GM19455 (cell line): ENCODE results near the gene DNAH3.
"Not testable (repeated sequence)": the region's sequence is repeated elsewhere in the genome, so short reads cannot be mapped to it uniquely, and the experiment has no call there.

Experiments used
- ATAC-seq: cut with Tn5 transposase; IDR thresholded peaks from one replicate; pipeline ENCODE4 v1.9.1; 2021; ENCODE audit not compliant: unreplicated experiment

DNAH3 gene

DNA sequence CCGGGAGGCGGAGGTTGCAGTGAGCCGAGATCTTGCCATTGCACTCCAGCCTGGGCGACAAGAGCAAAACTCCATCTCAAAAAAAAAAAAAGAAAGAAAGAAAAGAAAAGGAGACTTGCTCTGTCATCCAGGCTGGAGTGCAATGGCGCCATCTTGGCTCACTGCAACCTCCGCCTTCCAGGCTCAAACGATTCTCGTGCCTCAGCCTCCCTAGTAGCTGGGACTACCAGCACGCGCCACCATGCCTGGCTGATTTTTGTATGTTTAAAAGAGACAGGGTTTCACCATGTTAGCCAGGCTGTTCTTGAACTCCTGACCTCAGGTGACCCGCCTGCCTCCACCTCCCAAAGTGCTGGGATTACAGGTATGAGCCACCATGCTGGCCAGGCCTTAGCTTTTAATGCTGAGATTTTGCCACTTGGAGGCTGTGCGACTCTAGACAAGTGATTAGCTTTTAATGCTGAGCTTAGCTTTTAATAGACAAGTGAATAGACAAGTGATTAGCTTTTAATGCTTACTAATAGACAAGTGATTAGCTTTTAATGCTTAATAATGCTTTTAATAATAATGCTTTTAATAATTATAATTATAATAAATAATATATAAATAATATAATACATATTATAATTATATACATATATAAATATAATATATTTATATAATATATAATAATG lies 17.4 kb upstream of the DNAH3 start:
- ATAC-seq: no peak

DNA sequence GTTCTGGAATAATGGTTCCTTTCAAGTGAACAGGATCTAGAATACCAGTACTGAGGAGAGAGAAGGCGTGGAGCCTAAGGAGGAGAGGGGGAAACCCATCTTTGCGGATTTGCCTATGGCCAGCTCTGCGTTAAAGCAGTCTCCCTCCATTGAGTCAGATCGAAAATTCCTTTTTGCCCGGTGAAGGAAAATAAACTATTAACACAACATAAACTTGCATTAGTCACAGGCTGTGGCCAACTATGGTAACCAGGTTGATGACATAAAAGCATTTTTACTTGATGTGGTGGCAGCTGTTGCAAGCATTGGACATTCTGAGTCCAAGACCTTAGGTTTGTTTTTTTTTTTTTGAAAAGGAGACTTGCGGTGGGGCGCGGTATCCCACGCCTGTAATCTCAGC lies 16.7 kb upstream of the DNAH3 start:
- no peak for ATAC-seq

DNA sequence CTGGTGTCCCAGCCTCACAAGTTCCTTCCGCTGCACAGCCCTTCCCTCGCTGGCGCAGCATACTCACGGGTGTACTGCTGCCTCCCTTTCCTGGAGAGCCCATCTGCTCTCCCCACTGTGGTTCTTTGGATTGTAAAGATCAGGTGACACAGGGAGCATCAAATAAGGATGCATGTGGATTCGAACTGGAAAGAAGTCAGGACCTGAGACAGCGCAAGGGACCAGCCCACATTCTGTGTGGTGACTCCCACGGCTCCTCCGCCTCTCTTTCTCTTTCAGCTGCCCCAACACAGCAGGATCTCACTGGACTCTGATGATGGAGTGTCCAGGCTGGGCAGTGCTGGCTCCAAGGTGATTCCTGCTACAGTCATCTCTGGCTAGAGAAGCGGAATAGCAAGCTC lies 15.9 kb upstream of the DNAH3 start:
- ATAC-seq: no peak

DNA sequence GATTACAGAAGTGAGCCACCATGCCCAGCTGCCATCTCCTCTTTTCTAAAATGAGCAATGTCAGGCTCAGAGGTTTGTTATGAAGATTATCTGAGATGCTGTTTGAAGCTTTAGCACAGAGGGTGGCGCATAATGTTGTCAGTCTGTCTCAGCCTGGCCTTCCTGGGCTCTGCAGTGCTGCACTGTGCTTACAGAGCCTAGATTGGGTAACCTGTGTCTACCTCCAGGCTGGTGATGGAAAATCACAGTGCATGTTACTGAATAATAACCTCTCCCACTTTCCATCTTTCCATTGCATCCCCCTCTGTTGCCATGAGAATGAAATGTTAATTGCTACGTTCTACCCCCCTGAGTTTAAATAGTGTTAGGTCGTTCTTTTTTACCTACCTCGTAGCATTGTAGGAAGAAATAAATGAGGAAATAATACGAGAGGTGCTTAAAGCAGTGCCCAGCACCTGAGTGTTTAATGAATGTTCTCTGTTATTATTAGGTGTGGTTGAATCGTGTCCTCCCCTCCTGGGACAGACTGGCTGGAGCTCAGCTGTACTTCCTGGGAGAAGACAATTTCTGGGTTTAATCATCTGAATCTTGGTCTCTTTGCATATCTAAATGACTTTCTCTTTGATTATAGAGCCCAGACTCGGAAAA lies 14.0 kb upstream of the DNAH3 start:
- no peak for ATAC-seq

DNA sequence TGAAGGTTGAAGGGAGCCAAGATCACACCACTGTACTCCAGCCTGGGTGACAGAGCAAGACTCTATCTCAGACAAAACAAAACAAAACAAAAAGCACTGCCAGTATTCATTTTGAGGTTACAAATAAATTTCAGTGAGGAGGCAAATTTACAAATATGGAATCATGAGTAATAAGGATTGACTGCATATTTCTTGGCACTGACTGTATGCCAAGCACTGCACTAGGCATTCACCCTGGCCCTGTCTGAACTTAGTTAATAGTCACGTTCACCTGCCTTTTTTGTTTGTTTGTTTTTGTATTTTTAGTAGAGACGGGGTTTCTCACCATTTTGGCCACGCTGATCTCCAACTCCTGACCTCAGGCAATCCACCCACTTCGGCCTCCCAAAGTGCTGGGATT lies 12.9 kb upstream of the DNAH3 start:
- ATAC-seq: no peak

DNA sequence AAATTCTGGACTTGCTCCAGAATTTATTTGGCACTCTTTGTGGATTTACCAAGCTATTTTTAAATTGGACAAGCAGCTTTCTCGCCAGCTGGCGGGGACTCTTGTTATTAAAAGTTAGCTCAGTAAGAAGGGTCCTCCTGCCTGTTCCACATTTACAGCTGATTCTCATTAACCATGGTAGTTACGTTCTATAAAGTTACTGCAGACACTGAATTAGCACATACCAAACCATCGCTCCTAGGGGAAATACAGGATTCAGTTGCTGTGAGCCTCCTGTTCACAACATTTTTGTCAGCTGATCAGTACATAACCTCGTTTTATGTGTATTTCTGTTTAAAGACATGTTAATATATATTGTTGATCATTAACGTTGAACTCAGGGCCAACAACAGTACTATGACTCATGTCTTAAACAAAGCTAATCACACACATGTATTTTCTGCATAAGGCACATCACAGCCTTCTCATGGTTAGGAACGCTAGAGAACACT lies 12.1 kb upstream of the DNAH3 start:
- no peak for ATAC-seq

DNA sequence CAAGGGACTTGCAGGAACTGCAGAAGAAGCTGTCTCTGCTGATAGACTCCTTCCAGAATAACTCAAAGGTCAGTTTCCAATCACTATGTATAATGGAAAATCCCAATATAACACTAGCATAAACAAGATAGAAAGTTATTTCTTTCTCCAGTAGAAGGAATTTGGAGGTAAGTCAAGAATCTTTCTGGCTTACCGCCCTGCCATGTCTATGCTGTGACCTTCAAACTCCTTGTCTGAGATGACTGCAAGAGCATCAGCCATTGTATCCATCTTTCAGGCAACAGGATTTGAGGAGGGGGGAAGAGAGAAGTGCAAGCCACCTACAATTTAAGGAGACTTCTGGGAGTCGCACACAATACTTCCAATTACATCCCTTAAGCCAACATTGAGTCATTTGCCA lies 10.6 kb upstream of the DNAH3 start:
- ATAC-seq: no peak

DNA sequence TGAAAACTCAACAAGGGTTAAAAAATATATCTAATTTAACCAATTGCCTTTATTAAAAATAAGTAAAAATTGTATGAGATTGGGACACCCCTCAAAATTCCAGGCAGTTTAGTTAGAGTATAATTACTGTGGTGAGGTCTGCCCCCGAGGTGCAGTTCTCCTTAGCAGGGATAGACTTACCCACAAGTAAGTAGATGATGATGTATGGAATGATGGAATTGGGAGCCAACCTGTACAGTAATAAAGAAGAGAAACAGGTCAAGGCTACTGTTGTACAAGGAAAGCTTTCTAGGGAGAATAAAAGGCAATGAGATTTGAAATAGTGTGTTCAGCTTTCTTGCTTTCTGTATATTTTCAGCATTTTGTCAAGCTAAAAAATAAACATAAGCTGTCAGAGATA lies 9.6 kb upstream of the DNAH3 start:
- ATAC-seq: no peak

DNA sequence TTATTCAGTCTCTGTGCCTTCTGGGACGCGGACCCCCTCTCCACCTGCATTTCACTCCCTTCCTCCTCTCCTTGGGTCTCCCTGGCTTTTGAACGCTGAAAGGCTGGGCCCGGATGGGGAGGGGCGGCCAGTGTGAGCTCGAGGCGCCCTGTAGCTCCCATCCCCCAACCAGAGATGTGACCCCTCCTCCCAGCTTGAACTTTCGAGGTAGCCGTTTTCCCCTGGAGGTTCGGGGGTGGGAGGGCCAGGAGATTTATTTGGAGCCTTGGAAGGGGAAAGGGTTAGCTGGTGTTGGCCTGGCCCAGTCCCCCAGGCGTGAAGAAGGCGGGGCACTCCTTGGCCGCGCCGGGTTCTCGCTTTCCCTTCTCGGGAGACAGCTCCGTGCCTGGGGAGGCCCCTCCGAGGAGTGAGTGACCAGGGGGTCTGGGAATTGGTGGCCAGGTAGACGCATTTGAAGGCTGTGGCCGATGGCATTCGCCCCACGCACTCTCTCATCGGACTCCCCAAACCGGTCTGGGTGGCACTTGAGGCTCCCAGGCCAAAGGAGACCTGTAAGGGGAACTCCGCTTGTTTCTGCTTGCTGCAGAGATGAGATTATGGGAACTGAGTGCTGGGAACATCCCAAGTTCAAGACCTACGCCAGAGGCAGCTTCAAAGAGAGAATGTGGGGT lies 8.8 kb upstream of the DNAH3 start:
- ATAC-seq: no peak

DNA sequence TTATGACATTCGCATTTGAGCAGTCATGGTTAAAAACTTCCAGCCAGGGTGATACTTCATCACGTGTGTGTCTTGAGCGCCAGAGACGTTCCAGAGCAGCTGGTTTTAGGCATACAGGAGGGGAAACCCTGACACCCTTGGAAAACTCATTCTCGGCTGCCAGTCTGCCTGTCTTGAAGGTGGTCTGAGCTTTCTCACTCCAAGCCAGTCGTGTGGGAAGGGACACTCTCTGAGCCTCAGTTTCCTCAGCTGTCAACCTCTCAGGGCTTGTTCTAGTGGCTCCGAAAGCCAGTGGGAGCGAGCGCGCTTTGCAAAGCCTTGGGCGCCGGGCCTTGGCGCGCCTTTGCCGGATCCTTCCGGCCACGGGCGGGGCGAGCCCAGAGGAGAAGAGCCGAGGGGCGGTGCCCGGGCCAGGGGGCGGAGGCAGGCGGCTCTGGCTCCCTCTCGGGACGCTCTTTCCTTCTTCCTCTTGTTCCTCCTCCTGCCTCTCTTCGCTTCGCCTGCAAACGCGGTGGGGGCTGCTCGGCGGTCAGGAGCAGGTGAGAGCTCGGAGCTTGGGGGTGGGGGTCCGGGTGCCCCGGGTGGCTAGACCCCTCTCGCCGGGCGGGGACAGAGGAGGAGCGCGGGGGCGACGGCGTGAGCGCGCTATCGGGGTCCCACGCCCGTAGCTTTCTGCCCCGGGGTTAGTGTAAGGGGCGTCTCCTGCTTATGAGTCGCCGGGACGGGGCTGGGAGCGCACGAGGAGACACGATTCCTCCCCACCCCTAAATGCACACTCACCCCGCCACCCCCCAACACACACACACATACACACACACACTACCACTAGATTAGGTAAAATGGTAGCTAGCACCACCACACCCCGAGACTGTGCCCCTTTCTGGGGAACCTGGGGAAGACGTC lies 7.8 kb upstream of the DNAH3 start, which contains the start of gene LDAF1:
LDAF1 (plus strand) TSS at position 467 of the 903 bp plus-strand sequence. CDS start 2,509 bp downstream, outside the sequence.
- ATAC-seq: peak; percentile 83

DNA sequence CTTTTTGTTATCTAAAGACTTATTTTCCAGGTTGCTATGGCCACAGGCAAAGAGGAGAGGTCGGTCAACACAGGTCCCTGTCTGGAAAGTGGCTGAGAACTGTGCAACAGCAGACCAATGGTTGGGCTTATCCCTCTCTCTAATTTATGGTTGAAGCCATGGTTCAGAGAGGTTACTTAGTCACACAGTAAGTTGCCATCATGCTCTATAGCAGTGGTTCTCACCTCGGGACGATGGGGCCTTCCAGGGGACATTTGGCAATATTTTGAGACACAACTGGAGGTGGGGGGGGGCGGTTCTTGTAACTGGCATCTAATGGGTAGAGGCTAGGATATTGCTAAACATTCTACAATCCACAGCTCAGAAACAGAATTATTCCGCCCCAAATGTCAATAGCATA lies 7.0 kb upstream of the DNAH3 start:
- no peak for ATAC-seq

DNA sequence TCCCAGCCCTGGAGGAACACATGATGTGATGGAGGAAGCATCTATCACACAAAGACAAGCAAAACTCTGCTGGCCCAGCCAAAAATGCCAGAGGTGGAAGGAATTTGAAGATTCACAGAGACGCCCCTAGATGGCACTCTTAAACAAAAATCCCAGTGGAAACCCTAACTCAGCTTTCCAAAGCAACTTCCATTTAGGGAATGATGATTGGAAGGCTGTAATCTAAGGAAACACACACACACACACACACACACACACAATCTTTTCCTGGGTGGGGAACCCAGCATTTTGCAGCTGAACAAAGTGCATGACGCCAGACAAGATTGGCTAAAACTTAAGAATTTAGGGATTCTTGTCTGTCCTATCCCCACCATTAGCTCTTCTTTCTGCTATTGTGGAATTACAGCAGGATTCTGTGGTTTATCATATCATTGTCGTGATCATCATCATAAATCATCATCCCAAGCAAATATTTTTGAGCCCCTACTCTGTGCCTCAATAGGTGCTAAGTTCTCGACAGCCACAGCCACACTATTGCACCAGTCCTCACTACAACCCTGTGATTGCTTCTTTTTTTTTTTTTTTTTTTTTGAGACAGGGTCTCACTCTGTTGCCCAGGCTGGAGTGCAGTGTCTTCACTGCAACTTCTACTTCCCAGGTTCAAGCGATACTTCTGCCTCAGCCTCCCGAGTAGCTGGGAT lies 6.3 kb upstream of the DNAH3 start:
- no peak for ATAC-seq

DNA sequence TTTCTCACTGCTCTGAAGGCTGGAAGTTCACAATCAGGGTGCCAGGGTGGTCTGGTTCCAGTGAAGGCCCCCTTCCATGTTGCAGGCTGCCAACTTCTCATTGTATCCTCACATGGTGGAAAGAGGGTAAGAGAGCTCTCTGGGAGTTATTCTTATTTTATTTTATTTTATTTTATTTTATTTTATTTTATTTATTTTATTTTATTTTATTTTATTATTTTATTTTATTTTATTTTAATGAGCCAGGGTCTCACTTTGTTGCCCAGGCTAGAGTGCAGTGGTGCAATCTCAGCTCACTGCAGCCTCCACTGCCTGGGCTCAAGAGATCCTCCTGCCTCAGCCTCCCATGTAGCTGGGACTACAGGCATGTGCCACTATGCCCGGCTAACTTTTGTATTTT lies 5.4 kb upstream of the DNAH3 start:
- not testable (repeated sequence) for ATAC-seq

DNA sequence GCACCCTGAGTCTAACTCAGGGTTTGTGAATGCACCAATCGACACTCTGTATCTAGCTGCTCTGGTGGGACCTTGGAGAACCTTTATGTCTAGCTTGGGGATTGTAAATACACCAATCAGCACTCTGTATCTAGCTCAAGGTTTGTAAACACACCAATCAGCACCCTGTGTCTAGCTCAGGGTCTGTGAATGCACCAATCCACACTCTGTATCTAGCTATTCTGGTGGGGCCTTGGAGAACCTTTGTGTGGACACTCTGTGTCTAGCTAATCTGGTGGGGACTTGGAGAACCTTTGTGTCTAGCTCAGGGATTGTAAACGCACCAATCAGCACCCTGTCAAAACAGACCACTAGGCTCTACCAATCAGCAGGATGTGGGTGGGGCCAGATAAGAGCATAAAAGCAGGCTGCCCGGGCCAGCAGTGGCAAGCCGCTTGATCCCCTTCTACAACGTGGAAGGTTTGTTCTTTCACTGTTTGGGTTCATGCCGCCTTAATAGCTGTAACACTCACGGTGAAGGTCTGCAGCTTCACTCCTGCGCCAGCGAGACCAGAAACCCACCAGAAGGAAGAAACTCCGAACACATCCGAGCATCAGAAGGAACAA lies 2.6 kb upstream of the DNAH3 start:
- ATAC-seq: not testable (repeated sequence)

DNA sequence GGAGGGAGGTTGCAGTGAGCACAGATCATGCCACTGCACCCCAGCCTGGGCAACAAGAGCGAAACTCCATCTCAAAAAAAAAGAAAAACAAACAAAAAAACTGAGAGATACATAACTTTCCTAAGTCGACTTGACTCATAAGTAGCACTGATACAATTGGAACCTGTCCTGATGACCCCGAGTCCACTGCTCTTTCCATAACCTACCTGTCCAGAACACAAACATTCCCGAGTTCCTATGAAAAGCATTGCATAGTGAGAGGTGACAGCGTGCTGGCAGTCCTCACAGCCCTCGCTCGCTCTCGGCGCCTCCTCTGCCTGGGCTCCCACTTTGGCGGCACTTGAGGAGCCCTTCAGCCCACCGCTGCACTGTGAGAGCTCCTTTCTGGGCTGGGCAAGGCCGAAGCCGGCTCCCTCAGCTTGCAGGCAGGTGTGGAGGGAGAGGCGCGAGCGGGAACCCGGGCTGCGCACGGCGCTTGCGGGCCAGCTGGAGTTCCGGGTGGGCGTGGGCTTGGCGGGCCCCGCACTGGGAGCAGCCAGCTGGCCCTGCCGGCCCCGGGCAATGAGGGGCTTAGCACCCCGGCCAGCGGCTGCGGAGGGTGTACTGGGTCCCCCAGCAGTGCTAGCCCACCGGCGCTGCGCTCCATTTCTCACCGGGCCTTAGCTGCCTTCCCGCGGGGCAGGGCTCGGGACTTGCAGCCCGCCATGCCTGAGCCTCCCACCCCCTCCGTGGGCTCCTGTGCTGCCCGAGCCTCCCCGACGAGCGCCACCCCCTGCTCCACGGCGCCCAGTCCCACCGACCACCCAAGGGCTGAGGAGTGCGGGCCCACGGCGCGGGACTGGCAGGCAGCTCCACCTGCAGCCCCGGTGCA lies 1.7 kb upstream of the DNAH3 start:
- not testable (repeated sequence) for ATAC-seq

DNA sequence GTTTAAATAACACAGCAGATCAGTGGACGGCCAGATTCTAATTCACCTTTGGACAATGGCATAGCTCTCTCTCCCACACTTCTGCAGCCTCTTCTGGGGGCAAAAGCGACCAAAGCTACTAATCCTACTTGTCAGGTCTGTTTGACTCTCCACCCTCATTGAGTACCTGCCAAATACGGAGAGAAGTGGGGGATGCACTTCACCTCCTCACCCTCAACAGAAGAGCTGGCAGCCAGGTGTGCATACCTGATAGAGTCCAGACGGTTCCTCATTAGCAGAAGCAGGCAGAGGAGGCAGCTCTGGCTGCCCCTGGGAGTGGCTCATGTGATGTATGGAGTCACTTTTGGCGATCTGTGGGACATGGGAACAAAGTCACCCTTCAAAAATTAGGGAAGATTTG lies 4.9 kb downstream of the DNAH3 start:
- ATAC-seq: no peak

DNA sequence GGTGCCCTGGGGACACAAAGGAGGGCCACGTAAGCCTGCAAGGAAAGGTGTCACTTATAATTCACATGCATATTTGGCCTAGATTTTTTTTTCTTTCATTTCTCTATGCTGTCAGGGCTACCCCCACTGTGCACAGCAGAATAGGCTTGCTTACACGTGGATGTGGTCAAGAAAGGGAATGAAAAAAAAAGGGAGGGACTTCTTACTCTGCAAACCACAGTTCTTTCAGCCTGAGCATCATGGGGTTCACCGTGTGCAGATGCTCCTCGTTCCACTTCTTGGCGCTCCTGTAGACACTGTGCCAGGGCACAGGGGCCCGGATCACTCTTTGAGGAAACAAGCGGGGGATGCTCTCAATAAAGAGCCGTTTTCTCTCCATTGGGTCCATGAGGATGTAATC lies 16.6 kb downstream of the DNAH3 start:
- no peak for ATAC-seq

DNA sequence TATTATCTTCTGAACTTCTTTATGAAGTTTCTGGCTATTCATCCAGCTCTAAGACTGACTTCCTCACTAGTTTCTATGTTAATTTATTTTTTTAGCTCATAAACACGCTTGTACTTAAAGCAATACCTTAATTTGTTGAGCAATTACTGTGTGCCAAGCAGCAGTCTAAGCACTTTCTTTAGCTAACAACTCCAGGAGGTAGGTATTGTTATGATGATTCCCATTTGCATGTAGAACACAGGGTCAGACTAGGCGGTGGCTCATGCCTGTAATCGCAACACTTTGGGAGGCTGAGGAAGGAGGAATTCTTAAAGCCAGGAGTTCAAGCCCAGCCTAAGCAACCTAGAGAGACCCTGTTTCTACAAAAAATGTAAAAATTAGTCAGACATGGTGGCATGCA lies 19.8 kb downstream of the DNAH3 start:
- ATAC-seq: no peak

DNA sequence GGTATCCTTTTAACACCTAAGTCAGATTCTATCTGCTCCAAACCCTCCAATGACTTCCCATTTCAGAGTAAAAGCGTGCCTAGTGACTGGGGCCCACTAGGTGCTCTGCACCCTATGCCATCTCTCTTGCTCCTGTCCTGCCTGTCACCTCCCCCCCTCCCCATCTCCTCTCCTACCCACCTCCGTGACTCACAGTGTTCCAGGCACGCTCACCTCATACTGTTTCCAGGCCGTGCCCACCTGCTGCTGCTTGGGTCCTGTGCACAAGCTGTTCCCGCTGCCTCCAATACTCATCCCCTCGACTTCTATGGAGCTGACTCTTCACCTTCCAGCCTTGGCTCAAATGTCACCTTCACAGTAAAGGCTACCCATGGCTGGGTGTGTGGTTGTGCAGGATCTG lies 21.7 kb downstream of the DNAH3 start:
- no peak for ATAC-seq
